SK-N-SH treated with all-trans-retinoic acid at 6 μM for 48 hours (cell line): ENCODE results near the gene TSGA10IP.

Experiments
- ATAC-seq: fragments of 200-7000 bp; cut with Tn5 transposase; 3 replicates; pipeline ENCODE4 v1.9.1; 2020; ENCODE audit warnings: mild to moderate bottlenecking, moderate library complexity
- ARNTL ChIP-seq: fragments of 450-650 bp; formaldehyde crosslinking; IDR thresholded peaks from 2 replicates; pipeline ENCODE4 v1.5.0; 2020; ENCODE audit warnings: low read depth, mild to moderate bottlenecking, moderate library complexity, borderline replicate concordance
- BACH2 ChIP-seq: fragments of 250-450 bp; sonication (Bioruptor Pico); IDR thresholded peaks from 2 replicates; pipeline ENCODE4 v1.9.0; 2021; ENCODE audit warnings: mild to moderate bottlenecking, borderline replicate concordance
- CSDC2 ChIP-seq: fragments of 250-450 bp; sonication (Bioruptor Pico); IDR thresholded peaks from 2 replicates; pipeline ENCODE4 v1.5.0; 2020; ENCODE audit warnings: mild to moderate bottlenecking, moderate library complexity
- CSRNP3 ChIP-seq: fragments of 250-450 bp; sonication (Bioruptor Pico); IDR thresholded peaks from 2 replicates; pipeline ENCODE4 v1.5.1; 2021; ENCODE audit warnings: mild to moderate bottlenecking, moderate library complexity
- ESRRG ChIP-seq: fragments of 250-450 bp; sonication (Bioruptor Pico); IDR thresholded peaks from 2 replicates; pipeline ENCODE4 v1.6.1; 2021; ENCODE audit warnings: mild to moderate bottlenecking
- GLIS3 ChIP-seq: fragments of 250-450 bp; sonication (Bioruptor Pico); IDR thresholded peaks from 2 replicates; pipeline ENCODE4 v1.5.0; 2020; ENCODE audit warnings: mild to moderate bottlenecking, moderate library complexity
- OSR1 ChIP-seq: fragments of 250-450 bp; sonication (Bioruptor Pico); IDR thresholded peaks from 2 replicates; pipeline ENCODE4 v1.8.0; 2022; ENCODE audit warnings: moderate library complexity, mild to moderate bottlenecking, inconsistent platforms
- PATZ1 ChIP-seq: fragments of 250-450 bp; sonication (Bioruptor Pico); IDR thresholded peaks from 2 replicates; pipeline ENCODE4 v1.8.0; 2020; ENCODE audit warnings: mild to moderate bottlenecking, moderate library complexity, borderline replicate concordance
- POU6F1 ChIP-seq: fragments of 250-450 bp; sonication (Bioruptor Pico); IDR thresholded peaks from 2 replicates; pipeline ENCODE4 v1.8.0; 2021; ENCODE audit warnings: low read depth, mild to moderate bottlenecking, moderate library complexity, borderline replicate concordance
- PPARA ChIP-seq: fragments of 250-450 bp; sonication (Bioruptor Pico); IDR thresholded peaks from 2 replicates; pipeline ENCODE4 v1.5.0; 2020; ENCODE audit warnings: mild to moderate bottlenecking, borderline replicate concordance
- RARB ChIP-seq: fragments of 250-450 bp; sonication (Bioruptor Pico); IDR thresholded peaks from 2 replicates; pipeline ENCODE4 v1.8.0; 2021; ENCODE audit warnings: mild to moderate bottlenecking, moderate library complexity
- SNAI2 ChIP-seq: fragments of 250-450 bp; sonication (Bioruptor Pico); IDR thresholded peaks from 2 replicates; pipeline ENCODE4 v1.5.0; 2020; ENCODE audit warnings: mild to moderate bottlenecking, moderate library complexity
- TCF4 ChIP-seq: fragments of 250-450 bp; sonication (Bioruptor Pico); IDR thresholded peaks from 2 replicates; pipeline ENCODE4 v1.8.0; 2021; ENCODE audit warnings: mild to moderate bottlenecking, moderate library complexity, borderline replicate concordance
- TOX ChIP-seq: fragments of 250-450 bp; sonication (Bioruptor Pico); IDR thresholded peaks from 2 replicates; pipeline ENCODE4 v1.8.0; 2021; ENCODE audit warnings: mild to moderate bottlenecking, moderate library complexity, borderline replicate concordance
- ZC3H10 ChIP-seq: fragments of 250-450 bp; sonication (Bioruptor Pico); IDR thresholded peaks from 2 replicates; pipeline ENCODE4 v1.5.1; 2021; ENCODE audit warnings: mild to moderate bottlenecking, moderate library complexity
- ZFP3 ChIP-seq: fragments of 250-450 bp; sonication (Bioruptor Pico); IDR thresholded peaks from 2 replicates; pipeline ENCODE4 v1.5.0; 2020; ENCODE audit warnings: mild to moderate bottlenecking, moderate library complexity
- ZFP30 ChIP-seq: fragments of 450-650 bp; formaldehyde crosslinking; IDR thresholded peaks from 2 replicates; pipeline ENCODE4 v1.5.0; 2022; ENCODE audit warnings: mild to moderate bottlenecking, moderate library complexity
- ZNF70 ChIP-seq: fragments of 450-650 bp; formaldehyde crosslinking; IDR thresholded peaks from 2 replicates; pipeline ENCODE4 v1.5.0; 2020; ENCODE audit warnings: mild to moderate bottlenecking, moderate library complexity
- ZNF8 ChIP-seq: fragments of 450-650 bp; formaldehyde crosslinking; IDR thresholded peaks from 2 replicates; pipeline ENCODE4 v1.5.0; 2020; ENCODE audit warnings: mild to moderate bottlenecking, moderate library complexity

The TSGA10IP gene

GRCh38 chr11:65997286-65997685, 52.0 kb downstream of the TSGA10IP start (continued):
- TF ChIP-seq SNAI2 (CRISPR knock-in tag) (no peak), ZFP30 (CRISPR knock-in tag) (no peak), RARB (CRISPR knock-in tag) (no peak), ZC3H10 (CRISPR knock-in tag) (no peak)

GRCh38 chr11:66001942-66002647, 56.8 kb downstream of the TSGA10IP start, which contains the start of the genes BANF1 and EIF1AD:
Gene BANF1 (plus strand): TSS chr11:66002503. CDS start chr11:66003251, 748 bp downstream.
Gene EIF1AD (minus strand): TSS chr11:66002157. CDS start chr11:66000389, 1,768 bp downstream.
- no peak for TF ChIP-seq ZFP30 (CRISPR knock-in tag)
- TF ChIP-seq POU6F1: no peak; the same call in 1 of the 2 replicates
- no peak for TF ChIP-seq ESRRG
- TF ChIP-seq GLIS3 (CRISPR knock-in tag): no peak
- no peak for TF ChIP-seq PATZ1 (CRISPR knock-in tag)
- TF ChIP-seq RARB (CRISPR knock-in tag): no peak
- TF ChIP-seq CSRNP3 (CRISPR knock-in tag): no peak
- TF ChIP-seq PPARA (CRISPR knock-in tag): no peak
- TF ChIP-seq TOX (CRISPR knock-in tag): no peak
- no peak for TF ChIP-seq OSR1 (CRISPR knock-in tag)
- peak; percentile 93 for ATAC-seq

- no peak for TF ChIP-seq GLIS3 (CRISPR knock-in tag)
- no peak for TF ChIP-seq ZFP3 (CRISPR knock-in tag)
- no peak for TF ChIP-seq ZFP30 (CRISPR knock-in tag)
- TF ChIP-seq ARNTL (CRISPR knock-in tag): no peak
- TF ChIP-seq CSRNP3 (CRISPR knock-in tag): no peak
- no peak for TF ChIP-seq OSR1 (CRISPR knock-in tag)
- peak; percentile 69 for ATAC-seq
Observed at GRCh38 chr11:66002648-66003225, 57.5 kb downstream of the TSGA10IP start.

GRCh38 chr11:66003291-66003690, 58.0 kb downstream of the TSGA10IP start:
- TF ChIP-seq ZC3H10 (CRISPR knock-in tag): no peak
- no peak for ATAC-seq

GRCh38 chr11:66004186-66004585, 58.9 kb downstream of the TSGA10IP start:
- ATAC-seq: no peak
- TF ChIP-seq SNAI2 (CRISPR knock-in tag) (no peak), GLIS3 (CRISPR knock-in tag) (no peak), PATZ1 (CRISPR knock-in tag) (no peak), POU6F1 (no peak), ZNF8 (CRISPR knock-in tag) (no peak), CSRNP3 (CRISPR knock-in tag) (no peak), ZFP30 (CRISPR knock-in tag) (no peak), ZC3H10 (CRISPR knock-in tag) (no peak), BACH2 (CRISPR knock-in tag) (no peak), ESRRG (no peak), ZNF70 (CRISPR knock-in tag) (no peak), CSDC2 (CRISPR knock-in tag) (no peak), TOX (CRISPR knock-in tag) (no peak), PPARA (CRISPR knock-in tag) (no peak), OSR1 (CRISPR knock-in tag) (no peak), ZFP3 (CRISPR knock-in tag) (no peak), TCF4 (CRISPR knock-in tag) (no peak), ARNTL (CRISPR knock-in tag) (no peak)
